ENCODE results near the gene EFEMP2. TPM values are rescaled to one million over a fixed set of nuclear protein-coding genes. Genes with fewer than 3 reads are reported as not detected.

The EFEMP2 gene
- total RNA-seq, 5 donors from 2014 or later (not counting 1 experiment from before 2014, with no cell fraction given): 7.0 to 14.1 (median 10.2) TPM

GRCh38 chr11:65887723-65888162, 15.1 kb upstream of the EFEMP2 start:
- ChIA-PET CTCF (interaction anchor here (0.6 to 9.7 kb wide), 26 partner anchors 11 to 273 kb away, joined by 3 to 167 read pairs (median 4); partner anchors contain the start of genes BANF1 (in 1 of the 2), CFL1 (in 1 of the 2), EIF1AD (in 1 of the 2) and FOSL1 (in 1 of the 2)), POLR2A (interaction anchor here (0.6 to 0.7 kb wide), 10 partner anchors 9 to 1662 kb away, joined by 3 to 6 read pairs (median 4); partner anchors contain the start of genes MUS81 (in 1 of the 2), NUDT22 (in 1 of the 2), SCYL1 (in 1 of the 2) and TRPT1 (in 1 of the 2))
- ATAC-seq (replicated peaks in 1 of 4) (no peak), DNase-seq (no peak)
- H3K36me3 Mint-ChIP-seq: peaks cover 4% of the 10 kb centered on the region
- H3K4me3 Mint-ChIP-seq: peak overlapping the region; percentile 85 to 94 (median 92)
- H3K4me3 ChIP-seq (ENCODE audit: control insufficient read depth in 1 of 2, extremely low read depth in 1 of 2, low read length in 1 of 2): peak overlapping the region; percentile 78 to 92
- H3K27ac ChIP-seq (ENCODE audit: low read length): peak overlapping the region; percentile 91
- H3K27me3 Mint-ChIP-seq: no peaks in the 10 kb centered on the region
- no peaks in the 10 kb centered on the region for H3K27me3 ChIP-seq (replicated peaks in 1 of 2; ENCODE audit: control insufficient read depth in 2 of 2, extremely low read depth in 1 of 2, insufficient read depth in 2 of 2, low read length in 1 of 2)
- peaks cover 62 to 70% (median 64%) of the 10 kb centered on the region in 3 donors for H3K4me1 Mint-ChIP-seq
- H3K4me1 ChIP-seq (ENCODE audit: control insufficient read depth in 1 of 2, extremely low read depth in 1 of 2, insufficient read depth in 2 of 2, low read length in 2 of 2): peaks cover 23 to 63% of the 10 kb centered on the region in 2 experiments
- no peaks in the 10 kb centered on the region for H3K9me3 Mint-ChIP-seq
- peak overlapping the region; percentile 93 to 99 for H3K27ac Mint-ChIP-seq
- H3K36me3 ChIP-seq (ENCODE audit: control insufficient read depth in 2 of 2, extremely low read depth in 1 of 2, insufficient read depth in 1 of 2, low read length in 1 of 2): peaks cover 12 to 36% of the 10 kb centered on the region in 2 donors
- WGBS (ENCODE audit: insufficient coverage): 7% methylated on average over 19 of the region's 23 CpGs
- no peaks in the 10 kb centered on the region for H3K9me3 ChIP-seq

GRCh38 chr11:65886826-65887722, 14.5 kb upstream of the EFEMP2 start:
- Mint-ChIP-seq H3K27me3 (no peaks in the 10 kb centered on the region), H3K27ac (peak overlapping the region; percentile 93 to 99), H3K4me1 (peaks cover 55 to 63% (median 59%) of the 10 kb centered on the region in 3 donors), H3K4me3 (peak overlapping the region; percentile 85 to 94 (median 92)), H3K36me3 (peaks cover 4% of the 10 kb centered on the region), H3K9me3 (no peaks in the 10 kb centered on the region)
- H3K36me3 ChIP-seq (ENCODE audit: control insufficient read depth in 2 of 2, extremely low read depth in 1 of 2, insufficient read depth in 1 of 2, low read length in 1 of 2): peaks cover 18 to 43% of the 10 kb centered on the region in 2 donors
- peaks cover 18 to 57% of the 10 kb centered on the region in 2 experiments for H3K4me1 ChIP-seq (ENCODE audit: control insufficient read depth in 1 of 2, extremely low read depth in 1 of 2, insufficient read depth in 2 of 2, low read length in 2 of 2)
- DNase-seq: no peak
- ATAC-seq (replicated peaks in 1 of 4): no peak
- H3K27me3 ChIP-seq (replicated peaks in 1 of 2; ENCODE audit: control insufficient read depth in 2 of 2, extremely low read depth in 1 of 2, insufficient read depth in 2 of 2, low read length in 1 of 2): no peaks in the 10 kb centered on the region
- H3K9me3 ChIP-seq: no peaks in the 10 kb centered on the region
- H3K27ac ChIP-seq (ENCODE audit: low read length): peak overlapping the region; percentile 91
- H3K4me3 ChIP-seq (ENCODE audit: control insufficient read depth in 1 of 2, extremely low read depth in 1 of 2, low read length in 1 of 2): peak overlapping the region in 1 of 2 donors; percentile 92
- POLR2A ChIA-PET: interaction anchor here (0.5 to 0.6 kb wide), 3 partner anchors 8 to 156 kb away, joined by 4 to 6 read pairs (median 4); no protein-coding TSS in a partner anchor
- WGBS (ENCODE audit: insufficient coverage): 87% methylated on average over 12 of the region's 14 CpGs
- CTCF ChIA-PET: interaction anchor here (0.8 to 9.7 kb wide), 5 partner anchors 18 to 175 kb away, joined by 3 to 167 read pairs (median 3); partner anchors contain the start of genes CFL1 (in 1 of the 2), KAT5 (in 1 of the 2) and MUS81 (in 1 of the 2)

- peak overlapping the region; percentile 39 to 93 for H3K27ac Mint-ChIP-seq
- no peaks in the 10 kb centered on the region for H3K27me3 Mint-ChIP-seq
- Histone ChIP-seq H3K9me3 (no peaks in the 10 kb centered on the region), H3K27me3 (replicated peaks in 1 of 2; ENCODE audit: control insufficient read depth in 2 of 2, extremely low read depth in 1 of 2, insufficient read depth in 2 of 2, low read length in 1 of 2) (no peaks in the 10 kb centered on the region), H3K36me3 (ENCODE audit: control insufficient read depth in 2 of 2, extremely low read depth in 1 of 2, insufficient read depth in 1 of 2, low read length in 1 of 2) (peaks cover 18 to 45% of the 10 kb centered on the region in 2 donors), H3K4me3 (ENCODE audit: control insufficient read depth in 1 of 2, extremely low read depth in 1 of 2, low read length in 1 of 2) (no peak overlapping the region), H3K27ac (ENCODE audit: low read length) (no peak overlapping the region), H3K4me1 (ENCODE audit: control insufficient read depth in 1 of 2, extremely low read depth in 1 of 2, insufficient read depth in 2 of 2, low read length in 2 of 2) (peaks cover 13 to 58% of the 10 kb centered on the region in 2 experiments)
- H3K4me3 Mint-ChIP-seq: peak overlapping the region; percentile 63 to 94 (median 85)
- peaks cover 58 to 62% (median 58%) of the 10 kb centered on the region in 3 donors for H3K4me1 Mint-ChIP-seq
- 95% methylated on average over 4 of the region's 12 CpGs for WGBS (ENCODE audit: insufficient coverage)
- H3K9me3 Mint-ChIP-seq: no peaks in the 10 kb centered on the region
- POLR2A ChIA-PET: interaction anchor here in 1 of 2 donors (0.5 to 0.7 kb wide), 2 partner anchors 7 to 101 kb away, joined by 3 to 8 read pairs; no protein-coding TSS in a partner anchor
- no peak for ATAC-seq (replicated peaks in 1 of 4)
- CTCF ChIA-PET: interaction anchor here (0.5 to 9.7 kb wide), 16 partner anchors 12 to 271 kb away, joined by 3 to 167 read pairs (median 4); partner anchors contain the start of genes CFL1 (in 1 of the 2), FOSL1 (in 1 of the 2), KAT5 (in 1 of the 2) and MUS81 (in 1 of the 2)
- no peak for DNase-seq
- H3K36me3 Mint-ChIP-seq: peaks cover 4% of the 10 kb centered on the region
These were observed 13.4 kb upstream of the EFEMP2 start for GRCh38 chr11:65885808-65886536.

- Histone ChIP-seq H3K9me3 (no peaks in the 10 kb centered on the region), H3K4me1 (ENCODE audit: control insufficient read depth in 1 of 2, extremely low read depth in 1 of 2, insufficient read depth in 2 of 2, low read length in 2 of 2) (peaks cover 13 to 64% of the 10 kb centered on the region in 2 experiments), H3K4me3 (ENCODE audit: control insufficient read depth in 1 of 2, extremely low read depth in 1 of 2, low read length in 1 of 2) (no peak overlapping the region), H3K27me3 (replicated peaks in 1 of 2; ENCODE audit: control insufficient read depth in 2 of 2, extremely low read depth in 1 of 2, insufficient read depth in 2 of 2, low read length in 1 of 2) (no peaks in the 10 kb centered on the region), H3K36me3 (ENCODE audit: control insufficient read depth in 2 of 2, extremely low read depth in 1 of 2, insufficient read depth in 1 of 2, low read length in 1 of 2) (peaks cover 18 to 45% of the 10 kb centered on the region in 2 donors), H3K27ac (ENCODE audit: low read length) (no peak overlapping the region)
- peaks cover 63 to 68% (median 63%) of the 10 kb centered on the region in 3 donors for H3K4me1 Mint-ChIP-seq
- ChIA-PET POLR2A (interaction anchor here in 1 of 2 donors (0.5 to 0.7 kb wide), 2 partner anchors 8 to 101 kb away, joined by 3 to 8 read pairs; no protein-coding TSS in a partner anchor), CTCF (interaction anchor here (0.6 to 9.7 kb wide), 23 partner anchors 8 to 159 kb away, joined by 3 to 167 read pairs (median 4); partner anchors contain the start of genes MUS81 (in 2 of the 2), CFL1 (in 1 of the 2), FOSL1 (in 1 of the 2) and SART1 (in 1 of the 2))
- H3K36me3 Mint-ChIP-seq: peaks cover 4% of the 10 kb centered on the region
- no peak overlapping the region for H3K4me3 Mint-ChIP-seq
- DNase-seq (no peak), ATAC-seq (replicated peaks in 1 of 4) (no peak)
- H3K27ac Mint-ChIP-seq: peak overlapping the region in 1 of 2 donors; percentile 44
- 93% methylated on average over 7 of the region's 7 CpGs for WGBS (ENCODE audit: insufficient coverage)
- no peaks in the 10 kb centered on the region for H3K9me3 Mint-ChIP-seq
- H3K27me3 Mint-ChIP-seq: no peaks in the 10 kb centered on the region
These were observed 12.6 kb upstream of the EFEMP2 start for GRCh38 chr11:65885231-65885630.

- 22% methylated on average over 8 of the region's 9 CpGs for WGBS (ENCODE audit: insufficient coverage)
These were observed 12.1 kb upstream of the EFEMP2 start for GRCh38 chr11:65884716-65885092.

More at GRCh38 chr11:65884716-65885092, 12.1 kb upstream of the EFEMP2 start:
- H3K9me3 ChIP-seq: no peaks in the 10 kb centered on the region
- DNase-seq: peak; percentile 46 to 90 (median 71)
- no peaks in the 10 kb centered on the region for H3K9me3 Mint-ChIP-seq
- H3K36me3 Mint-ChIP-seq: peaks cover 4% of the 10 kb centered on the region
- H3K27me3 Mint-ChIP-seq: no peaks in the 10 kb centered on the region
- H3K4me1 Mint-ChIP-seq: peaks cover 61 to 68% (median 63%) of the 10 kb centered on the region in 3 donors
- peak overlapping the region; percentile 73 to 83 for H3K27ac Mint-ChIP-seq
- H3K4me1 ChIP-seq (ENCODE audit: control insufficient read depth in 1 of 2, extremely low read depth in 1 of 2, insufficient read depth in 2 of 2, low read length in 2 of 2): peaks cover 10 to 64% of the 10 kb centered on the region in 2 experiments
- no peaks in the 10 kb centered on the region for H3K27me3 ChIP-seq (replicated peaks in 1 of 2; ENCODE audit: control insufficient read depth in 2 of 2, extremely low read depth in 1 of 2, insufficient read depth in 2 of 2, low read length in 1 of 2)
- CTCF ChIA-PET: interaction anchor here (0.6 to 9.7 kb wide), 26 partner anchors 9 to 173 kb away, joined by 3 to 167 read pairs (median 4); partner anchors contain the start of genes MUS81 (in 2 of the 2), BANF1 (in 1 of the 2), CFL1 (in 1 of the 2) and EIF1AD (in 1 of the 2)
- H3K27ac ChIP-seq (ENCODE audit: low read length): no peak overlapping the region
- peak; percentile 39 to 47 (median 45) for ATAC-seq (replicated peaks in 1 of 4)
- no peak overlapping the region for H3K4me3 Mint-ChIP-seq
- POLR2A ChIA-PET: no interaction called here
- peaks cover 18 to 45% of the 10 kb centered on the region in 2 donors for H3K36me3 ChIP-seq (ENCODE audit: control insufficient read depth in 2 of 2, extremely low read depth in 1 of 2, insufficient read depth in 1 of 2, low read length in 1 of 2)
- no peak overlapping the region for H3K4me3 ChIP-seq (ENCODE audit: control insufficient read depth in 1 of 2, extremely low read depth in 1 of 2, low read length in 1 of 2)
